Hindlimb muscle (tissue), 1 donor: ENCODE results near the gene FAS. TPM values are rescaled to one million over a fixed set of nuclear protein-coding genes. Genes with fewer than 3 reads are reported as not detected.
A peak's percentile ranks its signal among the peaks of the same experiment; 100 is the strongest.
"Not testable (repeated sequence)": the region's sequence is repeated elsewhere in the genome, so short reads cannot be mapped to it uniquely, and the experiment has no call there.

Experiments
- DNase-seq: peaks from one replicate; pipeline ENCODE4 v3.0.0-alpha.2; 2013
- polyA plus RNA-seq: library from polyadenylated mRNA; unstranded; fragments of 120-200 nt; gene quantifications from one replicate; pipeline ENCODE4 v1.2.1, GENCODE V29; 2013; ENCODE audit not compliant: insufficient read length

Gene FAS
- polyA plus RNA-seq, 1 donor = 10.5 TPM

GRCh38 chr10:88994019-88994418, 3.4 kb downstream of the FAS start:
- DNase-seq = no peak

- DNase-seq = no peak
Measured at GRCh38 chr10:88995156-88995876, 4.7 kb downstream of the FAS start.

GRCh38 chr10:88996927-88997326, 6.3 kb downstream of the FAS start:
- no peak for DNase-seq

GRCh38 chr10:88999625-89000024, 9.0 kb downstream of the FAS start:
- DNase-seq = peak; percentile 40

- DNase-seq = no peak
Measured at GRCh38 chr10:89001024-89001728, 10.6 kb downstream of the FAS start.

GRCh38 chr10:89001729-89002072, 11.1 kb downstream of the FAS start:
- DNase-seq = no peak

GRCh38 chr10:89002226-89002978, 11.8 kb downstream of the FAS start:
- DNase-seq = no peak

GRCh38 chr10:89003344-89003743, 12.7 kb downstream of the FAS start:
- DNase-seq = no peak

GRCh38 chr10:89007129-89007893, 16.7 kb downstream of the FAS start:
- DNase-seq = no peak

- not testable (repeated sequence) for DNase-seq
Measured at GRCh38 chr10:89018700-89019346, 28.2 kb downstream of the FAS start.

GRCh38 chr10:89019569-89020327, 29.1 kb downstream of the FAS start:
- no peak for DNase-seq

GRCh38 chr10:89021526-89021925, 30.9 kb downstream of the FAS start:
- not testable (repeated sequence) for DNase-seq

GRCh38 chr10:89022734-89023133, 32.1 kb downstream of the FAS start:
- no peak for DNase-seq

GRCh38 chr10:89025453-89025852, 34.9 kb downstream of the FAS start:
- no peak for DNase-seq

GRCh38 chr10:89029181-89029580, 38.6 kb downstream of the FAS start:
- DNase-seq = no peak

- peak; percentile 65 for DNase-seq
Measured at GRCh38 chr10:89029785-89030437, 39.3 kb downstream of the FAS start.

GRCh38 chr10:89030791-89031190, 40.2 kb downstream of the FAS start:
- DNase-seq = no peak

- no peak for DNase-seq
Measured at GRCh38 chr10:89032141-89032891, 41.7 kb downstream of the FAS start.

GRCh38 chr10:89035461-89035860, 44.9 kb downstream of the FAS start:
- no peak for DNase-seq

- no peak for DNase-seq
Measured at GRCh38 chr10:89037096-89037495, 46.5 kb downstream of the FAS start.
